ENCODE data around the gene TLL2. TPM values are rescaled to one million over a fixed set of nuclear protein-coding genes. Genes with fewer than 3 reads are reported as not detected.

The TLL2 gene
- total RNA-seq, 4 donors from 2014 or later: 0.67 to 1.1 TPM; not detected in 2

GRCh38 chr10:96440361-96441292, 73.1 kb downstream of the TLL2 start:
- intact Hi-C loops (cut with DNase I; ENCODE audit: low total_unique reads): no loop called here
- no peak for DNase-seq
- no peaks in the 10 kb centered on the region for H3K4me1 ChIP-seq
- no peak overlapping the region for H3K4me3 ChIP-seq
- H3K27me3 ChIP-seq: no peaks in the 10 kb centered on the region
- H3K27ac ChIP-seq: no peak overlapping the region
- no peaks in the 10 kb centered on the region for H3K36me3 ChIP-seq
- H3K9me3 ChIP-seq: no peaks in the 10 kb centered on the region
- no peak for TF ChIP-seq POLR2A (IDR thresholded peaks at IDR 0.05)
- TF ChIP-seq CTCF (IDR thresholded peaks at IDR 0.05): no peak

GRCh38 chr10:96439725-96440124, 74.0 kb downstream of the TLL2 start:
- intact Hi-C loops (cut with DNase I; ENCODE audit: low total_unique reads): no loop called here
- H3K36me3 ChIP-seq: no peaks in the 10 kb centered on the region
- H3K27ac ChIP-seq: no peak overlapping the region
- no peak overlapping the region for H3K4me3 ChIP-seq
- TF ChIP-seq CTCF (IDR thresholded peaks at IDR 0.05) (no peak), POLR2A (IDR thresholded peaks at IDR 0.05) (no peak)
- no peaks in the 10 kb centered on the region for H3K27me3 ChIP-seq
- no peaks in the 10 kb centered on the region for H3K9me3 ChIP-seq
- no peaks in the 10 kb centered on the region for H3K4me1 ChIP-seq
- no peak for DNase-seq

- Histone ChIP-seq H3K9me3 (no peaks in the 10 kb centered on the region), H3K4me1 (no peaks in the 10 kb centered on the region), H3K4me3 (no peak overlapping the region), H3K27ac (no peak overlapping the region), H3K27me3 (no peaks in the 10 kb centered on the region), H3K36me3 (no peaks in the 10 kb centered on the region)
- DNase-seq: no peak
- intact Hi-C loops (cut with DNase I; ENCODE audit: low total_unique reads): no loop called here
- TF ChIP-seq POLR2A (IDR thresholded peaks at IDR 0.05) (no peak), CTCF (IDR thresholded peaks at IDR 0.05) (no peak)
Measured at GRCh38 chr10:96436035-96436434, 77.7 kb downstream of the TLL2 start.

- intact Hi-C loops (cut with DNase I; ENCODE audit: low total_unique reads): no loop called here
- no peak overlapping the region for H3K27ac ChIP-seq
- no peak overlapping the region for H3K4me3 ChIP-seq
- no peak for DNase-seq
- no peaks in the 10 kb centered on the region for H3K36me3 ChIP-seq
- H3K4me1 ChIP-seq: no peaks in the 10 kb centered on the region
- no peak for TF ChIP-seq POLR2A (IDR thresholded peaks at IDR 0.05)
- TF ChIP-seq CTCF (IDR thresholded peaks at IDR 0.05): no peak
- H3K9me3 ChIP-seq: no peaks in the 10 kb centered on the region
- no peaks in the 10 kb centered on the region for H3K27me3 ChIP-seq
Measured at GRCh38 chr10:96431211-96431970, 82.3 kb downstream of the TLL2 start.

- H3K27me3 ChIP-seq: no peaks in the 10 kb centered on the region
- no peak for DNase-seq
- H3K4me1 ChIP-seq: no peaks in the 10 kb centered on the region
- no peaks in the 10 kb centered on the region for H3K9me3 ChIP-seq
- H3K36me3 ChIP-seq: no peaks in the 10 kb centered on the region
- H3K27ac ChIP-seq: no peak overlapping the region
- intact Hi-C loops (cut with DNase I; ENCODE audit: low total_unique reads): no loop called here
- TF ChIP-seq CTCF (IDR thresholded peaks at IDR 0.05) (no peak), POLR2A (IDR thresholded peaks at IDR 0.05) (no peak)
- no peak overlapping the region for H3K4me3 ChIP-seq
Measured at GRCh38 chr10:96427291-96427690, 86.4 kb downstream of the TLL2 start.
